T-helper 9 cell (primary cell): Measurements from ENCODE around the gene ST7.

Experiments used
- DNase-seq: peaks from one replicate; pipeline ENCODE4 v3.0.0-alpha.2; 2020

Gene ST7

DNA sequence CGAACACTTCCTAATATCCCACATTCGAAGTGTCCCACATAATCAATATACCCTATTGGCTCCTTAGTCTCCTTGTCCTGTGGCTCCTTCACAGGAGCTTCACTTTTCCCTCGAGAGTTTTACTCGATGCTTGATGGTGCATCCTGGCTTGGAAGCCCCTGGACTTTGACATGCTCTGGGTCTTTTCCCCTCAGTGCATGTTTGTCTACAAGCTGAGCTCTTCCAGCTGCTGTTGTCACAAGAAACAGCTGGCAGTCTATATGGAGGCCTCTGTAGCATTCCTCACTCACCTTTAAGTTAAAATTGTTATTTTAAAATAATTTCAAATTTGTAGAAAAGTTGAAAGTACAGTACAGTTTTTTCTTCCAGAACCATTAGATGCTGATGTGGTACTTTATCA lies 27.1 kb downstream of the ST7 start:
- DNase-seq, result no peak

- DNase-seq, result no peak
These were observed 28.6 kb downstream of the ST7 start for GRCh38 chr7:116981939-116982338.

DNA sequence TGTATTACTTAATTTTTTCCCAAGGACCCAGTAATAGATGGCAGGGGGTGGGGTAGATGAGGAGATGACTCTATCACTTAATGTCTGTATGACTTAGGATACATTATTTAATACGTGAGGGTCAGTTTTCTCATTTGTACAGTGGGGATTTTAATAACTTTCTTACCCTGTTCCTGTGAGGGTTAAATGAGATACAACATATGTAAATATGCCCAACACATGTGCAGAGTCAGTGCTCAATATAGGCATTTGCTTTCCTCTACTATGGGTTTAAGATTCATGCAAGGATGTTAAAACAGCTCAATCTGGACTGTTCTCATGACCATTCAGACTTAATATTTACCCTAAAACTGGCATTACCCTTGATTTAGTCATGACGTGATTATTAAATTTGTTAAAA lies 31.2 kb downstream of the ST7 start:
- DNase-seq, result no peak

GRCh38 chr7:116984917-116985316 lies 31.6 kb downstream of the ST7 start:
- DNase-seq, result no peak

DNA sequence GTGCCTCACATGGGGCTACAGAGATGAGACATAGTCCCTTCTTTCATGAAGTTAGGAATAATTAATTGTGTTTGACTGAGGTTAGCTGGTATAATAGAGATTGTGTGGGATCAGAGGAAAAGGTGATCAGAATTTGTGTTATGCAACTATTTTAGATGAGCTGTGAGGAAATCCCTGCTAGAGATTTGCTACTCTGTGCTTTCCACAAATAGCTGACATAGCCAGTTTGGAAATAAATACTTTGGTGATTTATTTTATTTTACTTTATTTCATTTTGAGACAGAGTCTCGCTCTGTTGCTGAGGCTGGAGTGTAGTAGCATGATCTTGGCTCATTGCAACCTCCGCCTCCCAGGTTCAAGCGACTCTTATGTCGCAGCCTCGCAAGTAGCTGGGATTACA lies 32.3 kb downstream of the ST7 start:
- DNase-seq, result no peak

DNA sequence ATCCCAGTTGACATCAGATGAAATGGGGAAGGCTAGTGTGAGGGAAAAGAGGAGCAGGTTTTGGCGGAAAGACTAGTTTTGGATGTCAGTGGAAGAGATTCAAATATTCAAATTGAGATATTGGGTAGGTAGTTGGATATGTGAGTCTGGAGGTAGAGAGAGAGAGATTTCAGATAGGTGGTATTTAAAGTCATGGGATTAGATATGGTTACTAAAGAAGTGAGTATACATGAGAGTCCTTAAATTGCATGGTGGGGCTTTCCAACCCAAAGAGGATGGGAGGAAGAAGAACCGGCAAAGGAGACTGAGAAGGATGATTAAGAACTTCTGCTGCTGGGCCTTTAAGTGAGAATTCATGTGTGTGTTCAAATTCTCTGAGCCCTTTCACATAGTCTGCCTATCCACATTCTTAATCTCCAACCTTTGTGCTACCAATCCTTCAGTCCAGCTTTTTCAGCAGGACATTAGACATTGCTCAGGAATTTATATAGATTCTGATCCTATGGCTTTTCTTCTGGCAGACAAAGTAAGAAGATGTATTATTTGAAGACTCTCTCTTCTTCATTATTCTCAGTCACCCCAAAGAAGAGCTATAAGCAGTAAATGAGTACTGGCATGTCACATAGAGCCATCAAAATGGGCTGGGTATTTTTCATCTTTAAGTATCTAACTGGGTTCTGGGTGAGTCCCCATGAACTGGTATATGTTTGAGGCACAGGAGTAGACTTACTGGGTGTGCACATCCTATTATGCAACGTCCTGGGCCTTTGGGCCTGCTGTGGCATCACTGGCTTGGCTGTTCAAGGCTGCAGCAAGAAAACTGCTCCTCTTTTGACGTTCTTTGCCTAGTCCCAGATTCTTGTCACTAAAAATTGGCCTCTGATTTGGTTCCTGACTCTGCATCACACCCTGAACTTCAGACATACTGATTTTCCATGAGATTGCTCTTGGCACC lies 33.6 kb downstream of the ST7 start:
- no peak for DNase-seq

DNA sequence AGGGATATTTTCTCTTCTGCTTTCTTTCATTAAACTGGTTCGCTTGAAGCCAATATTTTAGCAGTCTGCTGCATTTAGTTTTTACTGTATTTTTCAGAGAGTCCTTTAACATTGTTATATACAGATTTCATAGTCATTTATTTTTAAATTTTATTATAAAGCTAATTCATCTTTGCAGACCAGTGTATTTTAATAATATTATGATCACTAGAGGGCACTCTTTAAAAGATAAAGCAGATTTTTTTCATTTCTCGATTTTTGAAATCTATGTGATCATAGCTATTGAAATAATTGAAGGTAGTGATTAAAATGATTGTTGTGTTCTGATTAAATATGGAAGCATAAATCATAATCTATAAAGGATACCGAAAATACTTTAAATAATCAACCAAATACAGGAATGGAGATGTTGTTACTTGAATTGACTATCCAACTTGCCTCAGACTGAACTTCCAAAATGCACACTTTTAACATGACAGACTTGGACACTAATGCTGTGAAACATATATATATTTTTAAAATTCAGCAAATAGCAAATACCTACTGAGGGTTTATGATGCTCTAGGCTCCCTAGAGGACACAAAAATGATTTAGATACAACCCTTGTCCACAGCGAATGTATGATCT lies 35.2 kb downstream of the ST7 start:
- no peak for DNase-seq

DNA sequence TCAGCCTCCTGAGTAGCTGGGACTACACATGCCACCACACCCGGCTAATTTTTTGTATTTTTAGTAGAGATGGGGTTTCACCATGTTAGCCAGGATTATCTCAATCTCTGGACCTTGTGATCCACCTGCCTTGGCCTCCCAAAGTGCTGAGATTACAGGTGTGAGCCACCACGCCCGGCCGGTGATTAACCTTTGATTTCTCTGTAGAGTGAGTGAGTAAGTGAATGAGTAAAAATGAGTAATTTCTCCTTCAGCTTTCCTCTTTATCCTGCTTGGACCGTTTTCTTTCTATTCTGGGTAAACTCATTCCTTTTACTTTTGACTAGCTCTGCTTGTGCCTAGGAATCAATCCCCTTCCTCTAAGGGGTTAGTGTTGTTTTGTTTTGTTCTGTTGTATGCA lies 36.8 kb downstream of the ST7 start:
- DNase-seq, result no peak

DNA sequence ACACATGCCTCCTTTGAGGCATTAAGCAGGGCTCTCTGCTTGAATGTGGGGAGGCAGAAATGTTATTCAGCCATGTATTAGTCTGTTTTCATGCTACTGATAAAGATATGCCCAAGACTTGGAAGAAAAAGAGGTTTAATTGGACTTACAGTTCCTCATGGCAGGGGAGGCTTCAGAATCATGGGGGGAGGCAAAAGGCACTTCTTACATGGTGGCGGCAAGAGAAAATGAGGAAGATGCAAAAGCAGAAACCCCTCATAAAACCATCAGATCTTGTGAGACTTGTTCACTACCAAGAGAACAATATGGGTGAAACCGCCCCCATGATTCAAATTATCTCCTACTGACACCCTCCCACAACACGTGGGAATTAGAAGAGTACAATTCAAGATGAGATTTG lies 37.9 kb downstream of the ST7 start:
- DNase-seq, result no peak

GRCh38 chr7:116994611-116995010 lies 41.3 kb downstream of the ST7 start:
- DNase-seq, result no peak

GRCh38 chr7:116997972-116998371 lies 44.7 kb downstream of the ST7 start:
- DNase-seq, result no peak

DNA sequence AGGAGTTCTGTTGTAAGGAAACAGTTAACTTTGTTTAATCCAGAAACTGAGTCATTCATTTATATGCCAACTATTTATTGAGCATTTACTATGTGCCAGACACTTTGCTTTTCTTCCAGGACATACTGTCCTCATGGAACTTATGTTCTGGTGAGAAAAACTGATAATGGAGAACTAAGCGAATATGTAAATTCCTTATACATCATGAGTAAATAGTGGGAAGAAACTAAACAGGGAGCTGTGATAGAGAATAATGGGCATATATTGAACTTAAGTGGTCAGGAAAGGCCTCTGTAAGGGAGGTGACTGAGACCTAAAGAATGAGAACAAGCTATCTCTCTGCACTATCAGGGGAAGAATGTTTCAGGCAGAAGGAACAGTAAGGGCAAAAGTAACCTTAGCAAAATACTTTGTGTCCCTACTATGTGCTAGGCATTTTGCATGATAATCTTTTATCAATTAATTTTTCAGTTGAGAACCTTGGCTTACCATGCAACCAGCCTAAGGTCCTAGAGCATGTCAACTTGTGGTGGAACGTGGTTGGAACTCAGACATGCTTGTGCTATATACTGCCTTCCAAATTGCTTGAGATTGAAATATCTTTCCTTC lies 45.4 kb downstream of the ST7 start:
- no peak for DNase-seq

- DNase-seq, result no peak
These were observed 46.0 kb downstream of the ST7 start for GRCh38 chr7:116999311-116999710.

GRCh38 chr7:117001283-117001682 lies 48.0 kb downstream of the ST7 start:
- no peak for DNase-seq

DNA sequence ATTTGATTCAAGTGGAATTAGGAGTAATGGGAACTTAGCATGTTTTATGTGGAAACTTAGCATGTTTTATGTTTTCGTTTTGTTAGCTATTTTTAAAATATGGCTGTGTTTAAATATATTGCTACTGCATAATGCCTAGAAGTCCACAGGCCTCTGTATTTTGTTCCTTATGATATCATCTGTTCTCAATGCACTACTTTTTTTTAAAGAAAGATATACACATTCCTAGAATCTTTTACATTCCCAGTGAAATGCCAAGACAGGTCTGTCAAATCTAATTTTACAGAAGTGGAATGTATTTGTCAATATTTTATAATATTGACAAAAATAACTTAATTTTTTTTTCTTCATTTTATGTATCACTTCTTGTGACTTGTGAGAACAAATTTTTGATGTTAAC lies 51.6 kb downstream of the ST7 start:
- no peak for DNase-seq

GRCh38 chr7:117005449-117005848 lies 52.1 kb downstream of the ST7 start:
- no peak for DNase-seq

DNA sequence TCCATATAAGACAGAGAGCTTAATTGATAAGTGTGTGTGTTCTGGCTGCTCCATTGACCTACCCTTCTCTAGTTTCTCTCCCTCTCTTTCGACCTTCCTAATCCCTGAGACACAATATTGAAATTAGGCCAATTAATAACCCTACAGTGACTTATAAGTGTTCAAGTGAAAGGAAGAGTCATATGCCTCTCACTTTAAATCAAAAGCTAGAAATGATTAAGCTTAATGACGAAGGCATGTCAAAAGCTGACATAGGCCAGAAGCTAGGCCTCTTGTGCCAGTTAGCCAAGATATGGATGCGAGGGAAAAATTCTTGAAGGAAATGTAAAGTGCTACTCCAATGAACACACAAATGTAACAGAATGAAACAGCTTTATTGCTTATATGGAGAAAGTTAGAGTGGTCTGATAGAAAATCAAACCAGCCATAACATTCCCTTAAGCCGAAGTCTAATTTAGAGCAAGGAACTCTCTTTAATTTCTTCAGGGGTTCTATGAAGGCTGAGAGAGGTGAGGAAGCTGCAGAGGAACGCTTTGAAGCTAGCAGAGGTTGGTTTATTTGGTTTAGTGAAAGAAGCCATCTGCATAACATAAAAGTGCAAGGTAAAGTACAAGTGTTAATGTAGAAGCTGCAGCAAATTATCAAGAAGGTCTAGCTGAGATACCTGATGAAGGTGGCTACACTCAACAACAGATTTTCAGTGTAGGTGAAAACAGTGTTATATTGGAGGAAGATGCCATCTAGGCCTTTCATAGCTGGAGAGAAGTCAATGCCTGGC lies 53.8 kb downstream of the ST7 start:
- no peak for DNase-seq

GRCh38 chr7:117008118-117008885 lies 55.0 kb downstream of the ST7 start:
- no peak for DNase-seq

GRCh38 chr7:117008886-117009531 lies 55.7 kb downstream of the ST7 start:
- DNase-seq, result no peak

- DNase-seq, result no peak
These were observed 56.5 kb downstream of the ST7 start for GRCh38 chr7:117009705-117010361.
